DND-41 (cell line): ENCODE results near the gene TGDS.

Experiments used
- ATAC-seq: fragments of 200-7000 bp; cut with Tn5 transposase; 3 replicates; pipeline ENCODE4 v1.9.1; 2021; ENCODE audit warnings: low read depth; ENCODE audit not compliant: insufficient read depth
- DNase-seq: peaks from one replicate; pipeline ENCODE4 v3.0.0-alpha.2; 2020
- H2AFZ ChIP-seq: 2 replicates; pipeline ENCODE4 v1.6.0; 2012; ENCODE audit warnings: low read depth, low read length
- H3K27ac ChIP-seq: 2 replicates; pipeline ENCODE4 v1.5.1; 2012; ENCODE audit warnings: low read length, inconsistent platforms
- H3K27me3 ChIP-seq: fragments of 200-600 bp; sonication (generic); 2 replicates; pipeline ENCODE4 v1.6.0; 2012; ENCODE audit warnings: low read length, mild to moderate bottlenecking, inconsistent platforms; ENCODE audit not compliant: insufficient read depth, poor library complexity
- H3K36me3 ChIP-seq: 2 replicates; pipeline ENCODE4 v1.5.1; 2012; ENCODE audit warnings: low read length, inconsistent platforms; ENCODE audit not compliant: insufficient read depth
- H3K4me1 ChIP-seq: 2 replicates; pipeline ENCODE4 v1.5.1; 2012; ENCODE audit warnings: mild to moderate bottlenecking, low read length; ENCODE audit not compliant: insufficient read depth
- H3K4me2 ChIP-seq: 2 replicates; pipeline ENCODE4 v1.6.0; 2012; ENCODE audit warnings: mild to moderate bottlenecking, moderate library complexity, low read length, inconsistent platforms; ENCODE audit not compliant: insufficient read depth
- H3K4me3 ChIP-seq, 2 experiments: fragments of 200-600 bp in 1 of 2; shearing (Covaris generic) in 1 of 2; 2 replicates each; pipeline ENCODE4 v1.5.1; 2012 to 2016; ENCODE audit warnings: inconsistent platforms in 2 of 2, low read length in 2 of 2, mild to moderate bottlenecking in 2 of 2, low read depth in 1 of 2, moderate library complexity in 1 of 2
- H3K79me2 ChIP-seq: 2 replicates; pipeline ENCODE4 v1.6.0; 2012; ENCODE audit warnings: low read length, inconsistent platforms; ENCODE audit not compliant: insufficient read depth
- H3K9ac ChIP-seq: 2 replicates; pipeline ENCODE4 v1.6.0; 2012; ENCODE audit warnings: low read depth, mild to moderate bottlenecking, inconsistent platforms, low read length, moderate library complexity
- H3K9me3 ChIP-seq: 2 replicates; pipeline ENCODE4 v1.5.1; 2012; ENCODE audit warnings: low read length, moderate library complexity, mild to moderate bottlenecking, inconsistent platforms; ENCODE audit not compliant: insufficient read depth, severe bottlenecking
- H4K20me1 ChIP-seq: 2 replicates; pipeline ENCODE4 v1.6.0; 2012; ENCODE audit warnings: low read length; ENCODE audit not compliant: insufficient read depth
- CTCF ChIP-seq: IDR thresholded peaks from 2 replicates; pipeline ENCODE4 v1.5.1; 2012; ENCODE audit warnings: borderline replicate concordance, low read length, moderate library complexity, mild to moderate bottlenecking; ENCODE audit not compliant: poor library complexity, severe bottlenecking; ENCODE audit errors: extremely low read depth
- EZH2 ChIP-seq: IDR thresholded peaks from 3 replicates; pipeline ENCODE4 v1.6.1; 2012; ENCODE audit warnings: borderline replicate concordance, low read depth, mild to moderate bottlenecking, moderate library complexity, low read length, inconsistent platforms; ENCODE audit not compliant: severe bottlenecking

Gene TGDS

DNA sequence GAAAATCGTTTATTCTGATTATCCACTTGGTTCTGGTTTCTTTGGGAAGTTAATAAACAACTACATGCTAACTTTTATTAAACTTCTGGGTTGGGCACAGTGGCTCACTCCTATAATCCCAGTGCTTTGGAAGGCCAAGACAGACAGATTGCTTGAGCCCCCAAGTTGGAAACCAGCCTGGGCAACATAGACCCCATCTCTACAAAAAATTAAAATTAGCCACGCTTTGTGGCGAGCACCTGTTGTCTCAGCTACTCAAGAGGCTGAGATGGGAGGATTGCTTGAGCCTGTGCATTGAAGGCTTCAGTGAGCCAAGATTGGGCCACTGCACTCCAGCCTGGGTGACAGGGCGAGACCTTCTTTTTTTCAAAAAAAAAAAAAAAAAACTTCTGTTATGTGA is 27.4 kb upstream of the TGDS start:
- Histone ChIP-seq H3K27me3 (no peaks in the 10 kb centered on the region), H2AFZ (no peak overlapping the region), H3K9ac (no peak overlapping the region), H3K27ac (no peak overlapping the region), H3K9me3 (no peaks in the 10 kb centered on the region), H3K4me1 (no peaks in the 10 kb centered on the region), H3K79me2 (no peaks in the 10 kb centered on the region), H3K4me2 (no peak overlapping the region), H4K20me1 (no peaks in the 10 kb centered on the region), H3K36me3 (peaks cover 68% of the 10 kb centered on the region), H3K4me3 (no peak overlapping the region)
- ATAC-seq (no peak), DNase-seq (no peak)
- TF ChIP-seq EZH2 (no peak), CTCF (no peak)

DNA sequence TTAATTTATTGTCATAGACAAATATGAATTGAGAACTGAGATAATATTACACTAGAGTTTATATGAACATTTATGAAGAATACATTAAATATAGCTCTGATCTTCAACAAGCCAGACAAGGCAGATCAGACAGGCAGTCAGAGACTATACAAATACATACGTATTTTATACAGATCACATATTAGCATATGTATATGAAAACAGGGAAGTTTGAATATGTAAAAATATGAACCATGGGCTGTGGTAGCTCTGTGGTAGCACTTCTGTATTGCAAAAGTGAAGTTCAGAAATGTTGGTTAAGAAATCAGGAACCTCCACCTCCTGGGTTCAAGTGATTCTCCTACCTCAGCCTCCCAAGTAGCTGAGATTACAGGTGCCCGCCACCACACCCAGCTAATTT is 26.4 kb upstream of the TGDS start:
- Histone ChIP-seq H3K4me1 (no peaks in the 10 kb centered on the region), H3K4me3 (no peak overlapping the region), H3K27me3 (no peaks in the 10 kb centered on the region), H3K79me2 (0 out of 2 replicates have a peak, but pooled peaks cover 5% of the 10 kb centered on the region), H3K36me3 (peaks cover 69% of the 10 kb centered on the region), H4K20me1 (no peaks in the 10 kb centered on the region; the same call in 1 of the 2 replicates), H3K4me2 (no peak overlapping the region), H2AFZ (no peak overlapping the region), H3K9me3 (no peaks in the 10 kb centered on the region), H3K9ac (no peak overlapping the region), H3K27ac (no peak overlapping the region)
- ATAC-seq (no peak), DNase-seq (no peak)
- TF ChIP-seq EZH2 (no peak), CTCF (no peak)

DNA sequence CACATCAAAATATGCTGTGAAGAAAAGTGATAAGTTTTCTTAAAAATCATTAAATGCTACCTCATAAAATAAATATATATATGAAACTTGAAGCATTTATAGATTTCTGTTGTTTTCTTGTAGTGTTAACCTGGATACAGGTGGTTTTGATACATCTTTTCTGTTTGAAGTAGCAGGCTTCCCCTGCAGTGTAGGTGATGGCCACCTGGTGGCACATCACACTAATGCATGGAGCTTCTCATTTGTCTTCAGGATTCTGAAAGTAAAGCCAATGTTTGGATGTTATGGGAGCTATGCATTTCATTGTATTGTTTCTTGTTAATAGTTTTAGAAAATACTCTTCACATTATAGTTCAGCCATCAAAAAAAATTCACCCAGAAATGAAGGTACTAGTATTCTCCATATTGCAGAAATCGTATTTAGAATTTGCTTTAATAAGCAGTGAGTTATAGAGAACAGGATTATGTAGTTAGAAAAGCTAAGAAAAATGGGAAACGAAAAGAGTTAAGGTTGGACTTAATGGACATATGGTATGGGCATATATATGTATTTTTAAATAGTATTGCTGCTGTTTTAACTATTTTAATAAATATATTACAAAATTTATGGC is 24.4 kb upstream of the TGDS start:
- Histone ChIP-seq H3K4me2 (no peak overlapping the region), H2AFZ (no peak overlapping the region), H3K4me1 (no peaks in the 10 kb centered on the region), H3K9ac (no peak overlapping the region), H3K4me3 (no peak overlapping the region), H3K27me3 (no peaks in the 10 kb centered on the region), H3K79me2 (0 out of 2 replicates have a peak, but pooled peaks cover 10% of the 10 kb centered on the region), H3K36me3 (peaks cover 61% of the 10 kb centered on the region), H3K9me3 (no peaks in the 10 kb centered on the region), H3K27ac (no peak overlapping the region), H4K20me1 (no peaks in the 10 kb centered on the region; the same call in 1 of the 2 replicates)
- ATAC-seq: peak; percentile 77
- DNase-seq: peak; percentile 34
- TF ChIP-seq EZH2: no peak
- TF ChIP-seq CTCF: peak; percentile 76
